ENCODE data around the gene AKR7A2.

- TF ChIP-seq CTCF (IDR thresholded peaks at IDR 0.05; ENCODE audit: insufficient read depth, low read length): no peak
- no peak for TF ChIP-seq GABPA (IDR thresholded peaks at IDR 0.05; ENCODE audit: low read depth)
Observed at GRCh38 chr1:19345391-19345790, 33.4 kb upstream of the AKR7A2 start.

All from HL-60 (cell line).